GM19468 (cell line): ENCODE results near the gene PRR5.
A peak's percentile ranks its signal among the peaks of the same experiment; 100 is the strongest.
"Not testable (repeated sequence)": the region's sequence is repeated elsewhere in the genome, so short reads cannot be mapped to it uniquely, and the experiment has no call there.

Experiments used
- ATAC-seq: cut with Tn5 transposase; IDR thresholded peaks from one replicate; pipeline ENCODE4 v1.9.1; 2021; ENCODE audit warnings: mild to moderate bottlenecking, moderate library complexity, moderate number of reproducible peaks; ENCODE audit not compliant: unreplicated experiment; ENCODE audit errors: extremely low read depth

Gene PRR5, protein sequence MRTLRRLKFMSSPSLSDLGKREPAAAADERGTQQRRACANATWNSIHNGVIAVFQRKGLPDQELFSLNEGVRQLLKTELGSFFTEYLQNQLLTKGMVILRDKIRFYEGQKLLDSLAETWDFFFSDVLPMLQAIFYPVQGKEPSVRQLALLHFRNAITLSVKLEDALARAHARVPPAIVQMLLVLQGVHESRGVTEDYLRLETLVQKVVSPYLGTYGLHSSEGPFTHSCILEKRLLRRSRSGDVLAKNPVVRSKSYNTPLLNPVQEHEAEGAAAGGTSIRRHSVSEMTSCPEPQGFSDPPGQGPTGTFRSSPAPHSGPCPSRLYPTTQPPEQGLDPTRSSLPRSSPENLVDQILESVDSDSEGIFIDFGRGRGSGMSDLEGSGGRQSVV

DNA sequence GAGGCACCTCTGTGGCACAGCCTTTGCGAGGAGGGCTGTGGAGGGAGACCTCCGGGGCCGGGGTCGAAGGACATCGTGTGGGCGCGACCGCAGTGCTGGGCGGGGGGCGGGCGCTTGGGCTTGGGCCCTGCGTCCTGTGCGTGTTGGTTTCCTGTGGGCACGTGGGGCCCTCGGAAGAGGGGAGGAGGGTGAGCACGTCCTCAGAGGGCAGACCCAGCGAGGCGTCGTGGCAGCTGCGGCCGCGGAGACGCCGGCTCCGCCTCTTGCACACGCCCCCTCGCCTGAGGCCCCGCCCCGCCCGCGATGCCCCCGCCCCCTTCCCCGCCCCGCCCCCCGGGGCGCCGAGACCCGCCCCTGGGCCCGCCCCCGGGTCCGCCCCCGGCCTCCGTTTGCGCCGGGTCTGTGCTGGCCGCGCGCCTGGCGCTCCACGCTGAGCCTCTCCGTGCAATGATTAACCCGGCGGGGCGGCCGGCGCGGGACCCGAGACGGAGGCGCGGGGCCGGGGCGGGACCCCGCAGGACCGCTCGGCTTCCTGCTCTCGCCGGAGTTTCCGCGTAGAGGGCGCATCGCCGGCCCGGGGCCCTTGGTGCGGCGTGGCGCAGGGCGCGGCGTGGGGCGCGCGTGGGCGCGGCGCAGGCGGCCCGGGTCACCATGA is at the start of gene PRR5:
PRR5 (plus strand) TSS at position 381 of the 655 bp plus-strand sequence; CDS start at position 652, 271 bp downstream.
- peak; percentile 56 for ATAC-seq

DNA sequence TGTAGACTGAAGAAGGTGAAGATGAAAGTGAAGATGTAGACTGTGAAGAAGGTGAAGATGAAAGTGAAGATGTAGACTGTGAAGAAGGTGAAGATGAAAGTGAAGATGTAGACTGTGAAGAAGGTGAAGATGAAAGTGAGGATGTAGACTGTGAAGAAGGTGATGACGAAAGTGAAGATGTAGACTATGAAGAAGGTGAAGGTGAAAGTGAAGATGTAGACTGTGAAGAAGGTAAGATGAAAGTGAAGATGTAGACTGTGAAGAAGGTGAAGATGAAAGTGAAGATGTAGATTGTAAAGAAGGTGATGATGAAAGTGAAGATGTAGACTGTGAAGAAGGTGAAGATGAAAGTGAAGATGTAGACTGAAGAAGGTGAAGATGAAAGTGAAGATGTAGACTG is 49.1 kb upstream of the PRR5 start:
- ATAC-seq = not testable (repeated sequence)

DNA sequence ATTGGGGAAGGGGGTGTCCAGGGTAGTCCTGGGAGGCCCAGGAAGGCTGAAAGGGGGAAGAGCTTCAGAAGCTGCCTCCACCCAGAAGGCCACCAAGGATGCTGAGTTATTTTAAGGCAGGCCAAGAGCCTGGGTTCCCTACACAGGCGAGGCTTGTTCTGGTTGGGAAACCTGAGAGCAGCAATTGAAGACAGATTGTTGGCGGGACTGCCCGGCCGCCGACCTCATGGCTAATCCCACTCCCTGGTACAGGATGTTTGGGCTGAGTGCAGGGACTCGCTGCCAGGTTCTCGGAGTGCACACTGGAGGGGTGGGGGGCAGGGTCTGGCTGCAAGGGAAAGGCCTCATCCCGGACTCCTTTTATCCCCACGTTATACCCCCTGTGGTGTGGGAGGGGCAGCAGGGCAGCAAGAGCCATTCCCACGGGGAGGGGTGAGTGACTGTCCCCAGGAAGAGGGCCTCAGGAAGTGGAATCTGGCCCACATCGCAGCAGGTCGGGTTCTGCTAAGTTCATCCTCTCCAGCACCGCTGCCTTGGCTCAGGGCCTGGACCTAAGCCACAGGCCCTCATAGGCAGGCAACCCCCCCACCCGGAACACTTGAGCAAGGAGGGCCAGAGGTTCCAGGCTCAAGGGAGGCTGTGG is 43.6 kb upstream of the PRR5 start:
- ATAC-seq = no peak

DNA sequence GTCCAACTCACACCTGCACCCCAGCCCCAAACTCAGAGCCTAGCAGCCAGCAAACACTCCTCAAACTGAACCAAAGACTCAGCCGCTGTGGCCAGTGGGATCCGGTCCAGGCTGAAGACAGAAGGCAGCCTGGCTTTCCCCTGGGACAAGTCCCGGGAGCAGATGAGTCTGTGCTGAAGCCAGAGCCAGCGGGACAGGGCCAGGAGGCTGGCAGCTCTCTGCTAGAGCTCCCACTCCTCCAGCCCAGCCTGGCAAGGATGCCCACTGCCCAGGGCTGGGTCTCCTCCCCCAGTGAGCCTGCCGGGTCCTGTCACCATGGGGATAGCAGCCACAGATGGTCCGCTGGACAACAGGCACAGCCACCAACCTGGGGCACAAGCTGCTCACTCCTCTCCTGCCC is 42.9 kb upstream of the PRR5 start:
- ATAC-seq = no peak

DNA sequence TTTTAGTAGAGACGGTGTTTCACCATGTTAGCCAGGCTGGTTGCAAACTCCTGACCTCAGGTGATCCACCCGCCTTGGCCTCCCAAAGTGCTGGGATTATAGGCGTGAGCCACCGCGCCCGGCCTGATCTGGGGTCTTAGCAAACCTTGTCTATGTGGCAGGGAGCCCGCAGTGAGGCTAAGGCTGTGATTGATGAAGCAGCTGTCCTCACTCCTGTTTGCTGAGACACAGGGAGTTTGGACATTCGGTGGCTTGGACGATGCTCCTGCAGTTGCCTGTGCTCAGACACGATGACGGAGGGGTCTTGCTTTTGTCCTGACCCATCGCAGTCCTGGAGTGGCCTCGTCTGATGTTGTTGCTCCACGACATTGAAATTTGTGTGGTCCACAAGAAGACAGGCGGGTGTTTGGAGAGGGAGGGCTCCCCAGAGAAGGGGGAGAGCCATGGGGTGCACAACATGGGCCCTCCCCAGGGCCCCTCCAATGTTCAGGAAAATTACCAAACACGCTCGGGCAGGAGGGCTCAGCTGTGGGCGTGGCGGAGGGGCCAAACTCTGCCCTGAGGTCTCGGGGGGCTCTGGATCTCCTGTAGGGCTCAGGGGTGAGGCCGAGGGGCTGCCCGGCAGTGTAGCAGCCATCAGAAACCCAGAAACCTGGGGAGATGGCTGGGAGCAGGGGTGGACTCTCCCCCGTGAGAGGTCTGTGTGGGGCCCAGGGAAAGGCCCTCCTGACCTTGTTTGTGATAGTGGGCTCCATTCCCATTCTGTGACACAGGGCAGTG is 41.8 kb upstream of the PRR5 start:
- ATAC-seq = no peak

DNA sequence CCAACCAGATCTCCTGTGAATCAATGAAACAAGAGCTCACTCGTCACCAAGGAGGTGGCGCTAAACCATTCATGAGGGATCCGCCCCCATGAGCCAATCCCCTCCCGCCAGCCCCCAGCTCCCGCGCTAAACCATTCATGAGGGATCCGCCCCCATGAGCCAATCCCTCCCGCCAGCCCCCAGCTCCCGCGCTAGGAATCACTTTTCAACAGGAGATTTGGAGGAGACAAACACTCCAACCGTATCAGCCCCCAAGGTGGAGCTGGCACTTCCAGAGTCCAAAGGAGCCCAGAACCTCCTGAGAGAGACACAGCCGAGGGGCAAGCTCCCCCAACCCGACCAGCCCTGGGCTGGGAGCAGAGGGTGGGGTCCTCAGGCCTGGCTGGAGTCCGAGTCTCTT is 40.9 kb upstream of the PRR5 start:
- no peak for ATAC-seq

DNA sequence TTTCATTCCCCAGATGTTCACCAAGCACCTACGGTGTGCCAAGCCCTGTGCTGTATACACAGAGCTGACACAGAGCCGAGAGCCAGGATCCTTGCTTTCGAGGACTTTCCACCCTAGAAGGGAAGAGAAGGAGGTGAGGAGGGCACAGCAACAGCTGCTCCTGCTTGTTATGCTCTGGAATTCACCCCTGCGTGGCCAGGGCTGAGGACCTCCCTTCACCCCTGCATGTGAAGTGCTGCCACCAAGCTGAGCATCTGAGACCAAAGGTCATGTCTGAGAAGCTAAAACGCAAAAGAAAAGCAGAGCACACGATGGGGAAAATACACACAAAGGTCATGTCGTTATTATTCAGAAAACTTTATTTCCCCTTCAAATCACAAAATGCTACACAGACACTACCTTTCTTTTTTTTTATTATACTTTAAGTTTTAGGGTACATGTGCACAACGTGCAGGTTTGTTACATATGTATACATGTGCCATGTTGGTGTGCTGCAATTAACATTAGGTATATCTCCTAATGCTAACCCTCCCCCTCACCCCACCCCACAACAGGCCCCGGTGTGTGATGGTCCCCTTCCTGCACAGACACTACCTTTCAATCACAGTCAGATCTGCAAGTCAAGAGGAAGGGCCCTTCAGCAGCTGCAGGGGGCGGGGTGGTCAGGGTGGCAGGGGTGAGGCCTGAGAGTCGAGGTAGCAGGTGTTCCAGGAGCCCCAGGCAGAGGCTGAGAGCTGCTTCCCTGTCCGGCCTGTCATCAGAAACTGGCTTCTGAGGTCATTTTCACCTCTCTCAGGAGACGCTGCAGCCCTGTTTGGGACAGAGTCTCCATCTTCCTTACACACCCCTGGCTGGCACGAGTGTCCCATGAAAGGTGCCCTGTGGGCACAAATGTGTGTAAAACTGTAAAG is 40.1 kb upstream of the PRR5 start:
- no peak for ATAC-seq

DNA sequence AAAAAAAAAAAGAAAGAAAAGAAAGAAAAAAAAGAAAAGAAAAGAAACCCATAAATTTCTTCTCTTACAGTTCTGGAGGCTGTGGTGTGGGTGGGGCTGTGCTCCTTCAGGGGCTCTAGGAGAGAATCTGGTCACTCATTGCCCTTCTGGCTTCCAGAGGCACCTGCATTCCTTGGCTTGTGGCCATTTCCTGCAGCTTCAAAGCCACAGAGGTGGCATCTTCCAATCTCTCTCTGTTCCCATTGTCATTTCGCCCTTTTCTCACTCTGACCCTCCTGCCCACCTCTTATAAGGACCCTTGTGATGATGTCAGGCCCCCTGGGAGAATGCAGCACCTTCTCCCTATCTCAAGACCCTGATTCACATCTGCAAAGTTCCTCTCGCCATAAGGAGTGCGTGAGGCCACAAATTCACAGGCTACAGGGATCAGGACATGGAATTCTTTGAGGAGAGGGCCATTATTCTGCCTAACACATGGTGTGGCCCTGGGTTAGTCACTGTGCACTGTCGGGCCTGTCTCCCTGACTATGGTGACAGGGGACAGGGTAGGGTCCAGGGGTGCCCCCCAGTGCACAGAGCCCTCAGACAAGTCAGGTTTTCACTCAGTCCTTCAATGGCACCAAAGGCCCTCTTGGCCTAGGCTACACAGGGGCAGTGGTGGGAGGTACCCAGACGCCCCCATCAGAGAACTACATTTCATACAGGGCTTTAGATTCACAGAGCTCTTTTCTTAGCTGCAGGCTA is 38.6 kb upstream of the PRR5 start:
- ATAC-seq = no peak

DNA sequence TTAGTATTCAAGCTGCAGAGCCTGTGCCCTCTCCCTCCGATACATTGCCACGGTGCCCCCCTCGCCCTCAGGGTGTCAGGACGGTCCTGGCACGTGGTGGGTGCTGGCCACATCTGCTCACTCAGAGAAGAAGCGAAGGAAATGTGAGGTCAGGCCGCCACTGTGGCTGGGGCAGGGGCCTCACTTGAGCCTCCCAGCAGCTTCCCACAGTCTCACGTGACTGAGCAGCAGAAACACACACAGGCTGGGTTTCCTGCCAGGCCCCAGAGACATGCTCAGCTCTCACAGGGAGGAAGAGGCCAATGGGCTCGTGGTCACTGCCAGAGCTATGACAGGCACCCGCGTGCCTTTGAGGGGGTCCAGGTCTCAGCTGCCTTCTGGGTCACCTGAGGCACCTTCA is 37.9 kb upstream of the PRR5 start:
- ATAC-seq = no peak

DNA sequence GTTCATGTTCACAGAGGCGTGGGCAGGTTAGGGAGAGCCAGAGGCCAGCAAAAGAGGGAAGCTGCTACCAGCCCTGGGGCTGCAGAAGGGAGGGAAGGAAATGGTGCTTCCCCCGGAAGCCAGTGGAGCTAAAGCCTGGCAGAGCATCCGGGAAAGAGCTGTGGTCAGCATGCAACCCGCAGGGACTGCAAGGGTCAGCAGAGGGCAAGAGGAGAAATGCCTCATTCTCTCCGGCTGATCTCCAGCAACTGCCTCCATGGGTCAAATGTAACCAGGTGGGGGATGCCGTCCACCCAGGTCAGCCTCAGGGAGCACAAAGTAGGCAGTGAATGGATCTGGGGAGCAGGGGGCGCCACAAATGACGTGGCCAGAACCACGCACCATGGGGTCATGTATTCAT is 36.9 kb upstream of the PRR5 start:
- ATAC-seq = no peak

DNA sequence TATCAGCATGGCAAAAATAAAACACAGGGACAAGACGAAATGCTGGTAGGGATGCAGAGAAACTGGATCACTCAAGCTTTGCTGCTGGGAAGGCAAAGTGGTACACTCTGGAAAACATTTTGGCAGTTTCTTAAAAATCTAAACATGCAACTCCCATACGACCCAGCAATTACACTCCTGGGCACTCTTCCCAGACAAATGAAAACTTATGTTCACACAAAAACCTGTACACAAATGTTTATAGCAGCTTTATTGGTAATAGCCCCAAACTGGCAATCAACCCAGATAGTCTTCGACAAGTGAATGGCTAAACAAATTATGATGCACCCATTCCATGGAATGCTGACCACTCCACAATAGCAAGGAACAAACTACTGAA is 35.8 kb upstream of the PRR5 start:
- no peak for ATAC-seq

DNA sequence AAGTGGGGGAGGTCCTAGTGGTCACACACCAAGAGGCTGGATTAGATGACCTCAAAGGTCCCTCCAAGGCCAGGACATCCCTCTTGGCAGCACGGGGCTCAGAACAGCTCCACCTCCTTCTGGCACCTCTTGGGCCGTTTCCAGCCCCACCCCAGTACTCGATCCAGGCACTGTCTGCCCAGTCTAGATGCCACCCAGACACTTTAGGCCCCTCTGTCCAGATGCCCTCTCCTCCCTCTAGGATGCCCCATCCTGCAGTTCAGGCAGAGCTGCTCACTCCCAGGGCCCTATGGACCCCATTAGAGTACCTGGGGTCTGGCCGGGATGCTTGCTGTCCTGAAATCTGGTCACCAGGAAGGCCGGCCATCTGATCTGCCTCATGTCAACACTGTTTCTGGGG is 34.7 kb upstream of the PRR5 start:
- ATAC-seq = no peak

DNA sequence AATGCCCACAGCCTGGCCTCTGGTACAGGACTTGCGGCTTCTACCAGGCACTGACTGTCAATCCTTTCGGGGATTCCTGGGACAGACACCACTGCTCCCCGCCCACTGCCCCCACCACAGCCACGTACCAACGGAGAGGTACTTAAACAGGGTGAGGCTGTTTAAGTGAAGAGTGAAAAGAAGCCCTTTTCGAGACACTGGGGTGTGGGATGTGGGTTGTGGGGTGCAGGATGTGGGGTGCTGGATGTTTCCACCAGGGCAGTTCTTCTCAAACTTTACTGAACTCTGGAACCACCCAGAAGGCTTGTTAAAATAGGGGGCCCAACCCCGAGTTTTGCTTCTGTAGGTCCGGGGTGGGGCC is 34.2 kb upstream of the PRR5 start:
- no peak for ATAC-seq

DNA sequence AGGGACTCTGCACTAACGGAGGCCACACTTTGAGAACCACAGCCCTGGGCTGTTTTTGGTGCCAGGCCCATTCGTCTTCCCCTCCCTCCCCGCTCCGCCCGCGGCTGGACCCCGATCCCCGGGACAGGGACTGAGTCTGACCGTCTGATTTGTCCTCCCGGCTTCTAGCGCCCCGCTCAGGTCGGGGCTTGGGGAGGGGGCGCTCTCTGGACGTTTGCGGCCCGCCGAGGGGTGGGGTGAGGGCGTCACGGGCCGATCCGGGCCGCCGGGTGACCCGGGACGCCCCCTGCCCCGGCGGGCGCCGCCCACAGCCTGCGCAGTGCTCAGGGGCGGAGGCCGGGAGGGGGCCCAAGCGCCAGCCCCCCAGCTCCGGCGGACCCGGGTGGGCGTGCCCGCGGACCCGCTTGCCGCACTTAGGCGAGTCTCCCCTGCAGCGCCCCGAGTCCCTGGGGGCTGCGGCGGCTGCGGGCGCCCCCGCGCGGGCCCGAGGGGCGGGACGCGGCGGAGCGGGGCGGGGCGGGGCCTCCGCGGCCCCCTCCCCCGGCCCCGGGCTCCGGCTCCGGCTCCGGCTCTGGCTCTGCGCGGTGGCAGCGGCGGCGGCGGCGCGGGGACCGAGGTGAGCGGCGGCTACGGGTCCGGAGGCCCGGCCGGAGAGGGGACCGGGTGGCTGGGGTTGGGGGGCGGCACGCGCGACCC is 33.7 kb upstream of the PRR5 start:
- ATAC-seq = no peak

DNA sequence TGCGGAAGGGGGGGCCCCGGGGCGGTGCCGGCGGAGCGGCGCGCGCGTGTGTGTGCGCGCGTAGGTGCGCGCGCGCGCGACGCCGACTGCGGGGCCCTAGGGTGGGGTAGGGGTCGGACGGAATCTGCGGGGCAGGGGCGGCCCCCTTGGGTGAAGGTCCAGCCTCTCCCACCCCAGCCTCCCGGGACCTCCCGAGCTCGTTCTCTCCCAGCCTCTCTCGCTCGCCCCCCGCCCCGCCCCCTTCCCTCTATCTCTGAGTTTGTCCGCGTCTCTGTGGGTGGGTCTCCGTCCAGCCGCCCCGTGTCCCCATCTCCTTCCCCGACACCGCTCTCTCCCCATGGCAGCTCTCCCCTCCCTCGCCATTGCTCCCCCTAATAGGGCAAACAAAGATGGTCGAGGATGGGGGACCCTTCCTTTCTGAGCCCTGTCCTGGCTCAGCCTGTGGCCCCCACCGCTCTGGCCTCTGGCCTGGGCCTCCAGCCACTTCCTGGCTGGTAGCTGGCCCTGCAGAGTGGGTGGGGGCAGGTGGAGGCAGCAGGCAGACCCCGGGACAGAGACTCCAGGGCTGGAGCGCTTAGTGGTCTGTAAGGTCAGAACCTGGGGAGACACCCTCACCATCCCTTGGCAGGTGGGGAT is 33.0 kb upstream of the PRR5 start:
- ATAC-seq = no peak

DNA sequence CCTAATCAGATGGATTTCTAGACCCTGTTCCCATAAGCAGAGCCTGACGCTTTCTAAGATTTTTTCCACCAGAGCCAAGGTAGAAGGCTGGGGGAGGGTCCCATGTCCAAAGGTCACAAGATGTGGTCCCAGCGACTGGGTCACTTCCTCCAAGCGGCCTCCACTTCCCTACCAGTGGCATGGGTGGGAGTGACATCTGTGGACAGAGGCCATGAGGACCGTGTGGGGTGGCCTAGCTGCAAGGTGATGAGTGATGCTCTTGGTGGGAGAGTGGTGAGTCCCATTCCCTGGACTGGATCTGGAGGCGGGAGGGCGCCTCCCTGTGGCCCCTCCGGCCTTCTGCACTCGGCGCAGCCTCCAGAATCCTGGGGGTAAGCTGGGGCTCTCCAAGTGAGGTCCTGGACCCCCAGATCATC is 32.4 kb upstream of the PRR5 start:
- ATAC-seq = no peak

DNA sequence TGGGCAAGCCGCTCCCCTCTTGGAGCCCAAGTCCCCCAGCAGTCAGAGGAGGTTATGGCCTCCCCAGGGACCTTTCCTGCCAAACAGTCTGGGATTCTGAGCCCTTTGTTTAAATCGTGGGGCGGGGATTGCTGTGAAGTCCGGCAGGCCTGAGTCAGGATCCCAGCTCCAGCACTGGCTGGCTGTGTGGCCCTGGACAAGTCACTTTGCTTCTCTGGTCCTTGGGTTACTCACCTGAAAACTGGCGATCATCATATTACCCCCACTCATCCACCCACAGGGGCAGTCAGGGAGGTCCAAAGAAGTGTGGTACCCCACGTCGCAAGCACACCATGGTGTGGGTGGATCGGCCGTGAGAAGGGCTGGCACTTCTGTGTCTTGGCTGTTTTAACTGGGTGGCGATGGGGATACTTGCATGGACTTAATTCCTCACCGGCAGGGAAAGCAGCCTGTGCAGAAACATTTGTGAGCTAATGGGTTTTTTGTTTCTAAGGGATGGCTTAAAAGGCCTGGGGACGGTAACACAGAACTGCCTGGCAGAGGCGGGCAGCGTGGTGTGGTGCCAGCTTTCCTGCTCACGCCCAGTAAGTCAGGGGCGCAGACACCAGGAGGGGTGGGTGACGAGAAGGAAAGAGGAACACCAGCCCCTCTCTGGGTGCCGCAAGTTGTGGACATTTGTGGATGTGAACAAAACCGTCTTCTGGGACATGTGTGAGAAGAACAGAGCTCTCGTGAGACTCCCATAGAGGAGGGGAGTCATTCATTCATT is 31.6 kb upstream of the PRR5 start:
- no peak for ATAC-seq
